K562 (cell line): ENCODE measurements around the gene AKR1D1. TPM values are rescaled to one million over a fixed set of nuclear protein-coding genes. Genes with fewer than 3 reads are reported as not detected.

Source experiments
- BRF1 ChIP-seq: IDR thresholded peaks from 3 replicates; pipeline ENCODE4 v1.6.1; 2011; ENCODE audit warnings: borderline replicate concordance, mild to moderate bottlenecking; ENCODE audit not compliant: insufficient read length; ENCODE audit errors: extremely low read depth
- CHCHD3 ChIP-seq: fragments of 250-450 bp; sonication (Bioruptor Pico); IDR thresholded peaks from 2 replicates; pipeline ENCODE4 v2.1.2; 2022; ENCODE audit warnings: mild to moderate bottlenecking
- KAT7 ChIP-seq: sonication (generic); formaldehyde crosslinking; IDR thresholded peaks from 2 replicates; pipeline ENCODE4 v1.8.0; 2022; ENCODE audit warnings: missing genetic modification reagents, mild to moderate bottlenecking, borderline replicate concordance
- MCM3 ChIP-seq: fragments of 450-650 bp; IDR thresholded peaks from 2 replicates; pipeline ENCODE4 v1.6.1; 2016
- MYBL2 ChIP-seq, 2 experiments: fragments of 450-650 bp in 1 of 2; sonication (generic) in 1 of 2; formaldehyde crosslinking in 1 of 2; IDR thresholded peaks; 2 replicates each; pipeline versions ENCODE4 v1.6.1 to v1.8.1; 2017 to 2022; ENCODE audit warnings: borderline replicate concordance in 1 of 2, inconsistent platforms in 1 of 2, low read depth in 1 of 2, mild to moderate bottlenecking in 1 of 2, missing genetic modification reagents in 1 of 2, moderate library complexity in 1 of 2
- NCOA6 ChIP-seq: fragments of 450-650 bp; IDR thresholded peaks from 2 replicates; pipeline ENCODE4 v1.6.1; 2017; ENCODE audit warnings: mild to moderate bottlenecking
- NUFIP1 ChIP-seq: fragments of 450-650 bp; IDR thresholded peaks from 2 replicates; pipeline ENCODE4 v1.6.1; 2018; ENCODE audit not compliant: partially characterized antibody
- TCF7 ChIP-seq: sonication (generic); IDR thresholded peaks from 2 replicates; pipeline ENCODE4 v1.6.1; 2016; ENCODE audit warnings: antibody characterized with exemption, borderline replicate concordance
- TRIM28 ChIP-seq: fragments of 450-650 bp; IDR thresholded peaks from 2 replicates; pipeline ENCODE4 v1.6.1; 2017
- ZBTB8A ChIP-seq: fragments of 450-650 bp; IDR thresholded peaks from 2 replicates; pipeline ENCODE4 v1.6.1; 2018; ENCODE audit warnings: mild to moderate bottlenecking, moderate library complexity; ENCODE audit not compliant: partially characterized antibody
- ZNF347 ChIP-seq: fragments of 450-650 bp; formaldehyde crosslinking; IDR thresholded peaks from 2 replicates; pipeline ENCODE4 v1.4.0; 2020; ENCODE audit warnings: low read depth, mild to moderate bottlenecking, moderate library complexity
- ZNF778 ChIP-seq: fragments of 450-650 bp; formaldehyde crosslinking; IDR thresholded peaks from 2 replicates; pipeline ENCODE4 v1.4.0; 2020; ENCODE audit warnings: mild to moderate bottlenecking, moderate library complexity
- ZNF830 ChIP-seq: fragments of 250-450 bp; sonication (Bioruptor Pico); IDR thresholded peaks from 2 replicates; pipeline ENCODE4 v1.5.0; 2021; ENCODE audit warnings: mild to moderate bottlenecking
- ZSCAN29 ChIP-seq: fragments of 450-650 bp; IDR thresholded peaks from 2 replicates; pipeline ENCODE4 v1.6.1; 2017
- polyA plus RNA-seq, 8 experiments: library from polyadenylated mRNA; depleted of rRNA in 4 of 8; stranded (reverse) in 5 of 8; unstranded in 3 of 8; fragments of >200 nt; fragmentation: Nextera tagmentation in 2 of 8; fragmentation: Illumina TruSeq in 1 of 8; extraction: Ambion mirVana in 2 of 8; extraction: Trizol in 1 of 8; gene quantifications; 2 replicates each; pipeline versions ENCODE4 v1.2.1 to v1.2.3, GENCODE V29; 2011 to 2014; ENCODE audit warnings: inconsistent platforms in 1 of 8, missing spikeins in 1 of 8
- total RNA-seq, 7 experiments: library from RNA; depleted of rRNA in 6 of 7; stranded (reverse); fragments of >200 nt in 6 of 7; fragmentation: Illumina TruSeq in 2 of 7; extraction: Trizol in 2 of 7; gene quantifications; 2 replicates each; pipeline versions ENCODE4 v1.2.1 to v1.2.3, GENCODE V29; 2011 to 2021; ENCODE audit warnings: low replicate concordance in 1 of 7
- TF ChIP-seq, protein P1 (sequence below): fragments of 450-650 bp; IDR thresholded peaks from 2 replicates; pipeline ENCODE4 v1.7.0; 2016; ENCODE audit warnings: borderline replicate concordance
- TF ChIP-seq, protein P2 (sequence below): fragments of 250-450 bp; sonication (Bioruptor Pico); IDR thresholded peaks from 2 replicates; pipeline ENCODE4 v1.5.0; 2022; ENCODE audit warnings: mild to moderate bottlenecking
- TF ChIP-seq, protein P3 (sequence below): fragments of 250-450 bp; sonication (Bioruptor Pico); IDR thresholded peaks from 2 replicates; pipeline ENCODE4 v1.8.0; 2022; ENCODE audit warnings: moderate library complexity, mild to moderate bottlenecking, inconsistent platforms
- TF ChIP-seq, protein P4 (sequence below), 2 experiments: fragments of 450-650 bp in 1 of 2; sonication (generic) in 1 of 2; formaldehyde crosslinking; conservative IDR thresholded peaks; 2 replicates each; pipeline versions ENCODE4 v1.4.0 to v1.8.1; 2020 to 2022; ENCODE audit warnings: mild to moderate bottlenecking in 1 of 2, missing genetic modification reagents in 1 of 2
- TF ChIP-seq, protein P5 (sequence below), 2 experiments: IDR thresholded peaks; 2 replicates each; pipeline ENCODE4 v1.6.1; 2012; ENCODE audit warnings: improper control_type of control experiment in 2 of 2, low read depth in 2 of 2, low read length in 2 of 2, borderline replicate concordance in 1 of 2
- TF ChIP-seq, protein P6 (sequence below): fragments of 250-450 bp; sonication (Bioruptor Pico); IDR thresholded peaks from 2 replicates; pipeline ENCODE4 v1.9.0; 2021; ENCODE audit warnings: mild to moderate bottlenecking
- TF ChIP-seq, protein P7 (sequence below): sonication (generic); formaldehyde crosslinking; IDR thresholded peaks from 2 replicates; pipeline ENCODE4 v1.9.0; 2022; ENCODE audit warnings: mild to moderate bottlenecking, missing genetic modification reagents

Gene AKR1D1
- total and polyA plus RNA-seq, 9 of the 15 experiments (the other 6 are each of a cell fraction or from before 2014, with no cell fraction given), result not detected

DNA sequence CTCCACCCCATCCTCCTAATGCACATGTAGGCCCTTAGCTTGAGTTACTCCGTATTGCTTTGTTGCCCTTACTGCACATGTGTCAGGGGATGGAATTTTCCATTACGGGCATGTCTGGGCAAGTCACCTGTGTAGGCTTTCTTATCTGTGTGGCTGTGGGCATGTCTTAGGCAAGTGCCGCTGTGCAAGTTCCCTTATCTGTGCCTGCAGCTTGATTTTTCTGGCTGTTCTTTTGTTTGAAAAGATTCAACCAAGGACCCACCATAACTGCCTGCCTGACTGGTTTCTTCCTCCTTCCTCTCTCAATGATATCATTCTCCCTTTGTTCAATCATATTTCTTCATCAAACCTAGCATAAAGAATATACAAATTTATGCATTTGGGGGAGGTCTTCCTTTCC is 88.5 kb downstream of the AKR1D1 start (continued):
- TF ChIP-seq ZNF778 (CRISPR knock-in tag) (no peak), NUFIP1 (no peak), ZBTB8A (no peak), MYBL2 (IDR thresholded peaks at IDR 0.05; ENCODE audit: low read depth) (no peak), MYBL2 (CRISPR knock-in tag; IDR thresholded peaks at IDR 0.05; ENCODE audit: borderline replicate concordance) (no peak), ZNF347 (CRISPR knock-in tag) (no peak), CHCHD3 (CRISPR knock-in tag) (no peak), KAT7 (CRISPR knock-in tag) (no peak), MCM3 (no peak), TCF7 (no peak), NCOA6 (no peak), BRF1 (no peak), TRIM28 (peak; percentile 88), ZNF830 (CRISPR knock-in tag) (no peak), ZSCAN29 (no peak)
- TF ChIP-seq, protein P1, sequence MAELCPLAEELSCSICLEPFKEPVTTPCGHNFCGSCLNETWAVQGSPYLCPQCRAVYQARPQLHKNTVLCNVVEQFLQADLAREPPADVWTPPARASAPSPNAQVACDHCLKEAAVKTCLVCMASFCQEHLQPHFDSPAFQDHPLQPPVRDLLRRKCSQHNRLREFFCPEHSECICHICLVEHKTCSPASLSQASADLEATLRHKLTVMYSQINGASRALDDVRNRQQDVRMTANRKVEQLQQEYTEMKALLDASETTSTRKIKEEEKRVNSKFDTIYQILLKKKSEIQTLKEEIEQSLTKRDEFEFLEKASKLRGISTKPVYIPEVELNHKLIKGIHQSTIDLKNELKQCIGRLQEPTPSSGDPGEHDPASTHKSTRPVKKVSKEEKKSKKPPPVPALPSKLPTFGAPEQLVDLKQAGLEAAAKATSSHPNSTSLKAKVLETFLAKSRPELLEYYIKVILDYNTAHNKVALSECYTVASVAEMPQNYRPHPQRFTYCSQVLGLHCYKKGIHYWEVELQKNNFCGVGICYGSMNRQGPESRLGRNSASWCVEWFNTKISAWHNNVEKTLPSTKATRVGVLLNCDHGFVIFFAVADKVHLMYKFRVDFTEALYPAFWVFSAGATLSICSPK, result no peak
- TF ChIP-seq, protein P2, sequence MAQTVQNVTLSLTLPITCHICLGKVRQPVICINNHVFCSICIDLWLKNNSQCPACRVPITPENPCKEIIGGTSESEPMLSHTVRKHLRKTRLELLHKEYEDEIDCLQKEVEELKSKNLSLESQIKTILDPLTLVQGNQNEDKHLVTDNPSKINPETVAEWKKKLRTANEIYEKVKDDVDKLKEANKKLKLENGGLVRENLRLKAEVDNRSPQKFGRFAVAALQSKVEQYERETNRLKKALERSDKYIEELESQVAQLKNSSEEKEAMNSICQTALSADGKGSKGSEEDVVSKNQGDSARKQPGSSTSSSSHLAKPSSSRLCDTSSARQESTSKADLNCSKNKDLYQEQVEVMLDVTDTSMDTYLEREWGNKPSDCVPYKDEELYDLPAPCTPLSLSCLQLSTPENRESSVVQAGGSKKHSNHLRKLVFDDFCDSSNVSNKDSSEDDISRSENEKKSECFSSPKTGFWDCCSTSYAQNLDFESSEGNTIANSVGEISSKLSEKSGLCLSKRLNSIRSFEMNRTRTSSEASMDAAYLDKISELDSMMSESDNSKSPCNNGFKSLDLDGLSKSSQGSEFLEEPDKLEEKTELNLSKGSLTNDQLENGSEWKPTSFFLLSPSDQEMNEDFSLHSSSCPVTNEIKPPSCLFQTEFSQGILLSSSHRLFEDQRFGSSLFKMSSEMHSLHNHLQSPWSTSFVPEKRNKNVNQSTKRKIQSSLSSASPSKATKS (CRISPR knock-in tag), result no peak
- TF ChIP-seq, protein P3, sequence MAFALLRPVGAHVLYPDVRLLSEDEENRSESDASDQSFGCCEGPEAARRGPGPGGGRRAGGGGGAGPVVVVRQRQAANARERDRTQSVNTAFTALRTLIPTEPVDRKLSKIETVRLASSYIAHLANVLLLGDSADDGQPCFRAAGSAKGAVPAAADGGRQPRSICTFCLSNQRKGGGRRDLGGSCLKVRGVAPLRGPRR, result no peak
- TF ChIP-seq, protein P4, sequence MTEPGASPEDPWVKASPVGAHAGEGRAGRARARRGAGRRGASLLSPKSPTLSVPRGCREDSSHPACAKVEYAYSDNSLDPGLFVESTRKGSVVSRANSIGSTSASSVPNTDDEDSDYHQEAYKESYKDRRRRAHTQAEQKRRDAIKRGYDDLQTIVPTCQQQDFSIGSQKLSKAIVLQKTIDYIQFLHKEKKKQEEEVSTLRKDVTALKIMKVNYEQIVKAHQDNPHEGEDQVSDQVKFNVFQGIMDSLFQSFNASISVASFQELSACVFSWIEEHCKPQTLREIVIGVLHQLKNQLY (CRISPR knock-in tag; conservative IDR thresholded peaks at IDR 0.05), result no peak
- TF ChIP-seq, protein P5, sequence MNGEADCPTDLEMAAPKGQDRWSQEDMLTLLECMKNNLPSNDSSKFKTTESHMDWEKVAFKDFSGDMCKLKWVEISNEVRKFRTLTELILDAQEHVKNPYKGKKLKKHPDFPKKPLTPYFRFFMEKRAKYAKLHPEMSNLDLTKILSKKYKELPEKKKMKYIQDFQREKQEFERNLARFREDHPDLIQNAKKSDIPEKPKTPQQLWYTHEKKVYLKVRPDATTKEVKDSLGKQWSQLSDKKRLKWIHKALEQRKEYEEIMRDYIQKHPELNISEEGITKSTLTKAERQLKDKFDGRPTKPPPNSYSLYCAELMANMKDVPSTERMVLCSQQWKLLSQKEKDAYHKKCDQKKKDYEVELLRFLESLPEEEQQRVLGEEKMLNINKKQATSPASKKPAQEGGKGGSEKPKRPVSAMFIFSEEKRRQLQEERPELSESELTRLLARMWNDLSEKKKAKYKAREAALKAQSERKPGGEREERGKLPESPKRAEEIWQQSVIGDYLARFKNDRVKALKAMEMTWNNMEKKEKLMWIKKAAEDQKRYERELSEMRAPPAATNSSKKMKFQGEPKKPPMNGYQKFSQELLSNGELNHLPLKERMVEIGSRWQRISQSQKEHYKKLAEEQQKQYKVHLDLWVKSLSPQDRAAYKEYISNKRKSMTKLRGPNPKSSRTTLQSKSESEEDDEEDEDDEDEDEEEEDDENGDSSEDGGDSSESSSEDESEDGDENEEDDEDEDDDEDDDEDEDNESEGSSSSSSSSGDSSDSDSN (IDR thresholded peaks at IDR 0.05; ENCODE audit: borderline replicate concordance in 1 of 2, low read depth in 2 of 2, low read length in 2 of 2), result no peak
- TF ChIP-seq, protein P6, sequence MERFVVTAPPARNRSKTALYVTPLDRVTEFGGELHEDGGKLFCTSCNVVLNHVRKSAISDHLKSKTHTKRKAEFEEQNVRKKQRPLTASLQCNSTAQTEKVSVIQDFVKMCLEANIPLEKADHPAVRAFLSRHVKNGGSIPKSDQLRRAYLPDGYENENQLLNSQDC (CRISPR knock-in tag), result no peak
- TF ChIP-seq, protein P7, sequence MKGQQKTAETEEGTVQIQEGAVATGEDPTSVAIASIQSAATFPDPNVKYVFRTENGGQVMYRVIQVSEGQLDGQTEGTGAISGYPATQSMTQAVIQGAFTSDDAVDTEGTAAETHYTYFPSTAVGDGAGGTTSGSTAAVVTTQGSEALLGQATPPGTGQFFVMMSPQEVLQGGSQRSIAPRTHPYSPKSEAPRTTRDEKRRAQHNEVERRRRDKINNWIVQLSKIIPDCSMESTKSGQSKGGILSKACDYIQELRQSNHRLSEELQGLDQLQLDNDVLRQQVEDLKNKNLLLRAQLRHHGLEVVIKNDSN (CRISPR knock-in tag), result no peak
